DMS153 (cell line): ENCODE results near the gene PLXDC1.

Experiments
- DNase-seq: peaks from one replicate; lab custom pipeline; 2025; lab: John Stamatoyannopoulos, UW

Gene PLXDC1

GRCh38 chr17:39014044-39014794 is 137.2 kb downstream of the PLXDC1 start:
- DNase-seq = no peak
